Rectal smooth muscle tissue (tissue), 1 donor: ENCODE measurements around the gene OGFR.

Experiments
- H3K27ac ChIP-seq: one replicate; pipeline ENCODE4 v1.7.0; 2013; ENCODE audit warnings: low read depth, low read length, inconsistent platforms
- H3K27me3 ChIP-seq: one replicate; pipeline ENCODE4 v1.7.0; 2013; ENCODE audit warnings: low read length; ENCODE audit not compliant: control insufficient read depth, insufficient read depth
- H3K36me3 ChIP-seq: one replicate; pipeline ENCODE4 v1.7.0; 2013; ENCODE audit warnings: low read length; ENCODE audit not compliant: control insufficient read depth, insufficient read depth
- H3K4me1 ChIP-seq: one replicate; pipeline ENCODE4 v1.7.0; 2013; ENCODE audit warnings: low read length; ENCODE audit not compliant: control insufficient read depth, insufficient read depth
- H3K4me3 ChIP-seq: one replicate; pipeline ENCODE4 v1.7.0; 2013; ENCODE audit warnings: low read length
- H3K9ac ChIP-seq: one replicate; pipeline ENCODE4 v1.7.0; 2013; ENCODE audit warnings: low read length

OGFR gene

GRCh38 chr20:62764156-62764935 lies 40.3 kb upstream of the OGFR start:
- no peaks in the 10 kb centered on the region for H3K27me3 ChIP-seq
- H3K4me1 ChIP-seq: peaks cover 24% of the 10 kb centered on the region
- no peaks in the 10 kb centered on the region for H3K36me3 ChIP-seq
- H3K27ac ChIP-seq: no peak overlapping the region
- H3K4me3 ChIP-seq: no peak overlapping the region
- H3K9ac ChIP-seq: no peak overlapping the region

- Histone ChIP-seq H3K4me1 (peaks cover 24% of the 10 kb centered on the region), H3K27me3 (no peaks in the 10 kb centered on the region)
Observed at GRCh38 chr20:62765021-62765420, 39.6 kb upstream of the OGFR start.

GRCh38 chr20:62765432-62766070 lies 39.1 kb upstream of the OGFR start:
- no peak overlapping the region for H3K9ac ChIP-seq
- no peaks in the 10 kb centered on the region for H3K36me3 ChIP-seq
- no peak overlapping the region for H3K4me3 ChIP-seq
- peaks cover 23% of the 10 kb centered on the region for H3K4me1 ChIP-seq
- H3K27ac ChIP-seq: no peak overlapping the region
- no peaks in the 10 kb centered on the region for H3K27me3 ChIP-seq

More at GRCh38 chr20:62765021-62765420, 39.6 kb upstream of the OGFR start:
- no peak overlapping the region for H3K27ac ChIP-seq
- H3K4me3 ChIP-seq: no peak overlapping the region
- no peak overlapping the region for H3K9ac ChIP-seq
- no peaks in the 10 kb centered on the region for H3K36me3 ChIP-seq

- Histone ChIP-seq H3K9ac (no peak overlapping the region), H3K4me1 (peaks cover 18% of the 10 kb centered on the region), H3K4me3 (no peak overlapping the region), H3K27me3 (no peaks in the 10 kb centered on the region), H3K27ac (no peak overlapping the region), H3K36me3 (no peaks in the 10 kb centered on the region)
Observed at GRCh38 chr20:62766071-62766450, 38.6 kb upstream of the OGFR start.

- Histone ChIP-seq H3K27me3 (no peaks in the 10 kb centered on the region), H3K36me3 (no peaks in the 10 kb centered on the region), H3K4me3 (no peak overlapping the region), H3K9ac (no peak overlapping the region), H3K4me1 (peaks cover 12% of the 10 kb centered on the region), H3K27ac (no peak overlapping the region)
Observed at GRCh38 chr20:62766716-62767115, 37.9 kb upstream of the OGFR start.

- no peaks in the 10 kb centered on the region for H3K27me3 ChIP-seq
- no peak overlapping the region for H3K4me3 ChIP-seq
Observed at GRCh38 chr20:62768234-62768546, 36.4 kb upstream of the OGFR start.

GRCh38 chr20:62768551-62769287 lies 35.9 kb upstream of the OGFR start:
- Histone ChIP-seq H3K4me3 (no peak overlapping the region), H3K36me3 (no peaks in the 10 kb centered on the region), H3K9ac (no peak overlapping the region), H3K27ac (no peak overlapping the region), H3K4me1 (peaks cover 9% of the 10 kb centered on the region), H3K27me3 (no peaks in the 10 kb centered on the region)

More at GRCh38 chr20:62768234-62768546, 36.4 kb upstream of the OGFR start:
- no peaks in the 10 kb centered on the region for H3K36me3 ChIP-seq
- no peak overlapping the region for H3K9ac ChIP-seq
- H3K4me1 ChIP-seq: peaks cover 9% of the 10 kb centered on the region
- no peak overlapping the region for H3K27ac ChIP-seq

- Histone ChIP-seq H3K4me3 (no peak overlapping the region), H3K36me3 (no peaks in the 10 kb centered on the region), H3K27me3 (no peaks in the 10 kb centered on the region), H3K4me1 (peaks cover 9% of the 10 kb centered on the region), H3K27ac (no peak overlapping the region), H3K9ac (no peak overlapping the region)
Observed at GRCh38 chr20:62769346-62770071, 35.1 kb upstream of the OGFR start.

- no peaks in the 10 kb centered on the region for H3K27me3 ChIP-seq
Observed at GRCh38 chr20:62770111-62770910, 34.3 kb upstream of the OGFR start.

GRCh38 chr20:62770916-62771315 lies 33.7 kb upstream of the OGFR start:
- Histone ChIP-seq H3K27me3 (no peaks in the 10 kb centered on the region), H3K4me3 (no peak overlapping the region), H3K9ac (no peak overlapping the region), H3K27ac (no peak overlapping the region), H3K36me3 (no peaks in the 10 kb centered on the region), H3K4me1 (peaks cover 9% of the 10 kb centered on the region)

More at GRCh38 chr20:62770111-62770910, 34.3 kb upstream of the OGFR start:
- H3K4me3 ChIP-seq: no peak overlapping the region
- H3K9ac ChIP-seq: no peak overlapping the region
- H3K27ac ChIP-seq: no peak overlapping the region
- H3K36me3 ChIP-seq: no peaks in the 10 kb centered on the region
- peaks cover 9% of the 10 kb centered on the region for H3K4me1 ChIP-seq

- Histone ChIP-seq H3K9ac (no peak overlapping the region), H3K27me3 (no peaks in the 10 kb centered on the region), H3K4me3 (no peak overlapping the region), H3K36me3 (no peaks in the 10 kb centered on the region), H3K27ac (no peak overlapping the region), H3K4me1 (peaks cover 9% of the 10 kb centered on the region)
Observed at GRCh38 chr20:62771396-62772102, 33.1 kb upstream of the OGFR start.
